ENCODE results near the gene TIE1.

DNA sequence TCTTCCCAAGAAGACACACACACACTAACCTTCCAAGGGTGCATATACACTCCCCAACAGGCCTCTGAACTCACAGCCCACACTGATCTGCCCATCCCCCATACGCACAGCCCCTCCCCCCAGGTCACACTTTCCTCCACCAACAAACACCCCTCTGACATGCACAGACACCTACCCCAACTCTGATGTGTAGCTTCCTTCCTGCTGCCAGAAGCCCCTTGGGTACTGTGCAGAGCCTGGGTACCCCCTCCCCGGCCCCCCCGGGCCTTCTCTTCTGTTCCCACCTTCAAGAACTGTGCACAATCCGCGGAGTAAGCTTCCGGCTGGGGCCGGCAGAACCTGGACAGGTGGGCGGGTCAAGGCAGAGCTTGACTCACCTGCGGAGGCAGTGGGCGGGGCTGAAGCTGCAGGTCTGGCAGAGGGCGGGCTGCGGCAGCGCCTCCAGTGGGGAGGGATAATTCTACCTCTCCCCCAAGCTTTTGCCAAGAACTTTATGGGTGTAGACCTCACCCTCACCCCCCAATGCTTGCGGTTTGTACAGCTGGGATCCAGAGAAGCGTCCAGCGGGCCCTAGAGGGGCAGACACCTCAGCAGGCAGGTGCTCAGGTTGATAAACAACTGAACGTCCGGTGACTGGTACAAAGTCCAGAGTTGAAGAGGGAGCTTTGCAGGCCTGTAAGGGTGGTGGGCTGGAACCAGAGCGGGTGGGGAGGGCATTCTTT lies 15.4 kb upstream of the TIE1 start, which contains the start of gene C1orf210:
- no peak for TF ChIP-seq RBM39 (optimal IDR thresholded peaks at IDR 0.05; ENCODE audit: low read depth, low read length)
- TF ChIP-seq ZFX (CRISPR knock-in tag; IDR thresholded peaks at IDR 0.05): no peak
- no peak for TF ChIP-seq TAF1 (IDR thresholded peaks at IDR 0.05; ENCODE audit: control insufficient read depth, extremely low read depth, insufficient read depth, low read length, severe bottlenecking)
- TF ChIP-seq, protein P1, sequence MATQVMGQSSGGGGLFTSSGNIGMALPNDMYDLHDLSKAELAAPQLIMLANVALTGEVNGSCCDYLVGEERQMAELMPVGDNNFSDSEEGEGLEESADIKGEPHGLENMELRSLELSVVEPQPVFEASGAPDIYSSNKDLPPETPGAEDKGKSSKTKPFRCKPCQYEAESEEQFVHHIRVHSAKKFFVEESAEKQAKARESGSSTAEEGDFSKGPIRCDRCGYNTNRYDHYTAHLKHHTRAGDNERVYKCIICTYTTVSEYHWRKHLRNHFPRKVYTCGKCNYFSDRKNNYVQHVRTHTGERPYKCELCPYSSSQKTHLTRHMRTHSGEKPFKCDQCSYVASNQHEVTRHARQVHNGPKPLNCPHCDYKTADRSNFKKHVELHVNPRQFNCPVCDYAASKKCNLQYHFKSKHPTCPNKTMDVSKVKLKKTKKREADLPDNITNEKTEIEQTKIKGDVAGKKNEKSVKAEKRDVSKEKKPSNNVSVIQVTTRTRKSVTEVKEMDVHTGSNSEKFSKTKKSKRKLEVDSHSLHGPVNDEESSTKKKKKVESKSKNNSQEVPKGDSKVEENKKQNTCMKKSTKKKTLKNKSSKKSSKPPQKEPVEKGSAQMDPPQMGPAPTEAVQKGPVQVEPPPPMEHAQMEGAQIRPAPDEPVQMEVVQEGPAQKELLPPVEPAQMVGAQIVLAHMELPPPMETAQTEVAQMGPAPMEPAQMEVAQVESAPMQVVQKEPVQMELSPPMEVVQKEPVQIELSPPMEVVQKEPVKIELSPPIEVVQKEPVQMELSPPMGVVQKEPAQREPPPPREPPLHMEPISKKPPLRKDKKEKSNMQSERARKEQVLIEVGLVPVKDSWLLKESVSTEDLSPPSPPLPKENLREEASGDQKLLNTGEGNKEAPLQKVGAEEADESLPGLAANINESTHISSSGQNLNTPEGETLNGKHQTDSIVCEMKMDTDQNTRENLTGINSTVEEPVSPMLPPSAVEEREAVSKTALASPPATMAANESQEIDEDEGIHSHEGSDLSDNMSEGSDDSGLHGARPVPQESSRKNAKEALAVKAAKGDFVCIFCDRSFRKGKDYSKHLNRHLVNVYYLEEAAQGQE (IDR thresholded peaks at IDR 0.05; ENCODE audit: borderline replicate concordance): no peak
- TF ChIP-seq, protein P1 (CRISPR knock-in tag; IDR thresholded peaks at IDR 0.05; ENCODE audit: low read depth): no peak
- TF ChIP-seq, protein P2, sequence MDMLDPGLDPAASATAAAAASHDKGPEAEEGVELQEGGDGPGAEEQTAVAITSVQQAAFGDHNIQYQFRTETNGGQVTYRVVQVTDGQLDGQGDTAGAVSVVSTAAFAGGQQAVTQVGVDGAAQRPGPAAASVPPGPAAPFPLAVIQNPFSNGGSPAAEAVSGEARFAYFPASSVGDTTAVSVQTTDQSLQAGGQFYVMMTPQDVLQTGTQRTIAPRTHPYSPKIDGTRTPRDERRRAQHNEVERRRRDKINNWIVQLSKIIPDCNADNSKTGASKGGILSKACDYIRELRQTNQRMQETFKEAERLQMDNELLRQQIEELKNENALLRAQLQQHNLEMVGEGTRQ (CRISPR knock-in tag; IDR thresholded peaks at IDR 0.05): no peak
- no peak for TF ChIP-seq MCM3 (IDR thresholded peaks at IDR 0.05)
- TF ChIP-seq ZFP30 (CRISPR knock-in tag; IDR thresholded peaks at IDR 0.05; ENCODE audit: borderline replicate concordance): no peak
- TF ChIP-seq SMC3 (conservative IDR thresholded peaks at IDR 0.05; ENCODE audit: insufficient read depth, low read depth, low read length): no peak
- TF ChIP-seq SAFB2 (IDR thresholded peaks at IDR 0.05; ENCODE audit: borderline replicate concordance, low read depth, low read length, severe bottlenecking): no peak
- no peak for TF ChIP-seq PHB2 (IDR thresholded peaks at IDR 0.05; ENCODE audit: low read depth)
- TF ChIP-seq ZNF146 (CRISPR knock-in tag; IDR thresholded peaks at IDR 0.05; ENCODE audit: unreplicated experiment): no peak
- TF ChIP-seq MTA2 (IDR thresholded peaks at IDR 0.05; ENCODE audit: low read depth): no peak
